Neural cell (in vitro differentiated cells): ENCODE data around the gene IGF2BP2.

Source experiments
- EP300 ChIP-seq: fragments of 450-650 bp; conservative IDR thresholded peaks from 2 replicates; pipeline ENCODE4 v1.6.1; 2014; ENCODE audit warnings: antibody characterized with exemption, mild to moderate bottlenecking, moderate library complexity; ENCODE audit not compliant: poor library complexity, severe bottlenecking
- EZH2 ChIP-seq: fragments of 200-600, 300-800 bp; shearing (Covaris generic), sonication (generic); IDR thresholded peaks from 2 replicates; pipeline ENCODE4 v1.6.1; 2014; ENCODE audit warnings: antibody characterized with exemption, low read length, borderline replicate concordance, mild to moderate bottlenecking; ENCODE audit not compliant: insufficient read depth, poor library complexity, severe bottlenecking
- MXI1 ChIP-seq: fragments of 450-650 bp; conservative IDR thresholded peaks from 2 replicates; pipeline ENCODE4 v1.6.1; 2014; ENCODE audit warnings: antibody characterized with exemption, mild to moderate bottlenecking; ENCODE audit not compliant: poor library complexity, severe bottlenecking
- POLR2AphosphoS5 ChIP-seq: IDR thresholded peaks from 2 replicates; pipeline ENCODE4 v1.6.1; 2012
- RAD21 ChIP-seq: fragments of 450-650 bp; conservative IDR thresholded peaks from 2 replicates; pipeline ENCODE4 v1.6.1; 2014; ENCODE audit warnings: antibody characterized with exemption, mild to moderate bottlenecking, moderate library complexity
- SMC3 ChIP-seq: fragments of 450-650 bp; conservative IDR thresholded peaks from 2 replicates; pipeline ENCODE4 v1.6.1; 2014; ENCODE audit warnings: antibody characterized with exemption, mild to moderate bottlenecking, moderate library complexity; ENCODE audit not compliant: poor library complexity
- TAF1 ChIP-seq: IDR thresholded peaks from 2 replicates; pipeline ENCODE4 v1.6.1; 2012; ENCODE audit warnings: low read depth
- TF ChIP-seq, protein P1 (sequence below): fragments of 450-650 bp; IDR thresholded peaks from 2 replicates; pipeline ENCODE4 v1.5.1; 2014; ENCODE audit warnings: antibody characterized with exemption, mild to moderate bottlenecking, moderate library complexity; ENCODE audit not compliant: poor library complexity, severe bottlenecking
- TF ChIP-seq, protein P2 (sequence below): IDR thresholded peaks from 2 replicates; pipeline ENCODE4 v1.6.1; 2012; ENCODE audit warnings: borderline replicate concordance

GRCh38 chr3:185715091-185715490 lies 109.8 kb downstream of the IGF2BP2 start:
- TF ChIP-seq, protein P1, sequence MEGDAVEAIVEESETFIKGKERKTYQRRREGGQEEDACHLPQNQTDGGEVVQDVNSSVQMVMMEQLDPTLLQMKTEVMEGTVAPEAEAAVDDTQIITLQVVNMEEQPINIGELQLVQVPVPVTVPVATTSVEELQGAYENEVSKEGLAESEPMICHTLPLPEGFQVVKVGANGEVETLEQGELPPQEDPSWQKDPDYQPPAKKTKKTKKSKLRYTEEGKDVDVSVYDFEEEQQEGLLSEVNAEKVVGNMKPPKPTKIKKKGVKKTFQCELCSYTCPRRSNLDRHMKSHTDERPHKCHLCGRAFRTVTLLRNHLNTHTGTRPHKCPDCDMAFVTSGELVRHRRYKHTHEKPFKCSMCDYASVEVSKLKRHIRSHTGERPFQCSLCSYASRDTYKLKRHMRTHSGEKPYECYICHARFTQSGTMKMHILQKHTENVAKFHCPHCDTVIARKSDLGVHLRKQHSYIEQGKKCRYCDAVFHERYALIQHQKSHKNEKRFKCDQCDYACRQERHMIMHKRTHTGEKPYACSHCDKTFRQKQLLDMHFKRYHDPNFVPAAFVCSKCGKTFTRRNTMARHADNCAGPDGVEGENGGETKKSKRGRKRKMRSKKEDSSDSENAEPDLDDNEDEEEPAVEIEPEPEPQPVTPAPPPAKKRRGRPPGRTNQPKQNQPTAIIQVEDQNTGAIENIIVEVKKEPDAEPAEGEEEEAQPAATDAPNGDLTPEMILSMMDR, result no peak
- no peak for TF ChIP-seq EZH2
- no peak for TF ChIP-seq TAF1
- TF ChIP-seq MXI1, result no peak
- TF ChIP-seq, protein P2, sequence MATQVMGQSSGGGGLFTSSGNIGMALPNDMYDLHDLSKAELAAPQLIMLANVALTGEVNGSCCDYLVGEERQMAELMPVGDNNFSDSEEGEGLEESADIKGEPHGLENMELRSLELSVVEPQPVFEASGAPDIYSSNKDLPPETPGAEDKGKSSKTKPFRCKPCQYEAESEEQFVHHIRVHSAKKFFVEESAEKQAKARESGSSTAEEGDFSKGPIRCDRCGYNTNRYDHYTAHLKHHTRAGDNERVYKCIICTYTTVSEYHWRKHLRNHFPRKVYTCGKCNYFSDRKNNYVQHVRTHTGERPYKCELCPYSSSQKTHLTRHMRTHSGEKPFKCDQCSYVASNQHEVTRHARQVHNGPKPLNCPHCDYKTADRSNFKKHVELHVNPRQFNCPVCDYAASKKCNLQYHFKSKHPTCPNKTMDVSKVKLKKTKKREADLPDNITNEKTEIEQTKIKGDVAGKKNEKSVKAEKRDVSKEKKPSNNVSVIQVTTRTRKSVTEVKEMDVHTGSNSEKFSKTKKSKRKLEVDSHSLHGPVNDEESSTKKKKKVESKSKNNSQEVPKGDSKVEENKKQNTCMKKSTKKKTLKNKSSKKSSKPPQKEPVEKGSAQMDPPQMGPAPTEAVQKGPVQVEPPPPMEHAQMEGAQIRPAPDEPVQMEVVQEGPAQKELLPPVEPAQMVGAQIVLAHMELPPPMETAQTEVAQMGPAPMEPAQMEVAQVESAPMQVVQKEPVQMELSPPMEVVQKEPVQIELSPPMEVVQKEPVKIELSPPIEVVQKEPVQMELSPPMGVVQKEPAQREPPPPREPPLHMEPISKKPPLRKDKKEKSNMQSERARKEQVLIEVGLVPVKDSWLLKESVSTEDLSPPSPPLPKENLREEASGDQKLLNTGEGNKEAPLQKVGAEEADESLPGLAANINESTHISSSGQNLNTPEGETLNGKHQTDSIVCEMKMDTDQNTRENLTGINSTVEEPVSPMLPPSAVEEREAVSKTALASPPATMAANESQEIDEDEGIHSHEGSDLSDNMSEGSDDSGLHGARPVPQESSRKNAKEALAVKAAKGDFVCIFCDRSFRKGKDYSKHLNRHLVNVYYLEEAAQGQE, result no peak
- TF ChIP-seq POLR2AphosphoS5, result no peak
- TF ChIP-seq EP300, result no peak
- TF ChIP-seq RAD21, result no peak
- no peak for TF ChIP-seq SMC3
